Nasal cavity respiratory epithelium epithelial cell of viscerocranial mucosa (primary cell): Measurements from ENCODE around the gene SLC5A8. TPM values are rescaled to one million over a fixed set of nuclear protein-coding genes. Genes with fewer than 3 reads are reported as not detected.

ENCODE experiments used
- total RNA-seq: library from RNA; depleted of rRNA; stranded (reverse); fragments of >200 nt; gene quantifications from 2 replicates; pipeline ENCODE4 v1.2.3, GENCODE V29; 2014

SLC5A8 gene, protein sequence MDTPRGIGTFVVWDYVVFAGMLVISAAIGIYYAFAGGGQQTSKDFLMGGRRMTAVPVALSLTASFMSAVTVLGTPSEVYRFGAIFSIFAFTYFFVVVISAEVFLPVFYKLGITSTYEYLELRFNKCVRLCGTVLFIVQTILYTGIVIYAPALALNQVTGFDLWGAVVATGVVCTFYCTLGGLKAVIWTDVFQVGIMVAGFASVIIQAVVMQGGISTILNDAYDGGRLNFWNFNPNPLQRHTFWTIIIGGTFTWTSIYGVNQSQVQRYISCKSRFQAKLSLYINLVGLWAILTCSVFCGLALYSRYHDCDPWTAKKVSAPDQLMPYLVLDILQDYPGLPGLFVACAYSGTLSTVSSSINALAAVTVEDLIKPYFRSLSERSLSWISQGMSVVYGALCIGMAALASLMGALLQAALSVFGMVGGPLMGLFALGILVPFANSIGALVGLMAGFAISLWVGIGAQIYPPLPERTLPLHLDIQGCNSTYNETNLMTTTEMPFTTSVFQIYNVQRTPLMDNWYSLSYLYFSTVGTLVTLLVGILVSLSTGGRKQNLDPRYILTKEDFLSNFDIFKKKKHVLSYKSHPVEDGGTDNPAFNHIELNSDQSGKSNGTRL
- total RNA-seq, result not detected in 2 replicates

GRCh38 chr12:101209319-101210302 lies at the start of gene SLC5A8:
Gene SLC5A8 (minus strand): TSS chr12:101210238. CDS start chr12:101209848, 390 bp downstream.

Other genes with a start within 250 kb of the SLC5A8 start
- 12.0 and 26.0 TPM in 2 replicates for gene UTP20, start 69.9 kb upstream of the SLC5A8 start, total RNA-seq
- 48.2 and 94.0 TPM in 2 replicates for gene ARL1, start 197.5 kb upstream of the SLC5A8 start, total RNA-seq